Panc1 (cell line): ENCODE data around the gene RBBP7.

Source experiments
- CTCF ChIP-seq: fragments of 450-650 bp; IDR thresholded peaks from 2 replicates; pipeline ENCODE4 v1.5.1; 2017; ENCODE audit warnings: mild to moderate bottlenecking
- POLR2AphosphoS5 ChIP-seq: IDR thresholded peaks from 2 replicates; pipeline ENCODE4 v1.6.1; 2012; ENCODE audit warnings: mild to moderate bottlenecking, low read depth, low read length, moderate library complexity
- REST ChIP-seq, 2 experiments: IDR thresholded peaks; 2 replicates each; pipeline ENCODE4 v1.6.1; 2011 to 2012; ENCODE audit warnings: low read depth in 2 of 2, control low read depth in 1 of 2, low read length in 1 of 2, mild to moderate bottlenecking in 1 of 2, moderate library complexity in 1 of 2; ENCODE audit not compliant: insufficient read depth in 1 of 2
- SIN3A ChIP-seq: IDR thresholded peaks from 2 replicates; pipeline ENCODE4 v1.6.1; 2012; ENCODE audit warnings: low read depth, mild to moderate bottlenecking, low read length, moderate library complexity, borderline replicate concordance; ENCODE audit not compliant: insufficient read depth
- TCF7L2 ChIP-seq: IDR thresholded peaks from 2 replicates; pipeline ENCODE4 v1.6.1; 2011; ENCODE audit warnings: mild to moderate bottlenecking, low read depth, low read length, inconsistent platforms

GRCh38 chrX:16892504-16893362 lies 22.6 kb upstream of the RBBP7 start:
- TF ChIP-seq CTCF (peak; percentile 91), TCF7L2 (no peak), POLR2AphosphoS5 (no peak), SIN3A (no peak), REST (IDR thresholded peaks at IDR 0.05; ENCODE audit: insufficient read depth in 1 of 2, low read depth in 2 of 2, low read length in 1 of 2) (no peak)
